ENCODE results near the gene HMSD.

Gene HMSD

DNA sequence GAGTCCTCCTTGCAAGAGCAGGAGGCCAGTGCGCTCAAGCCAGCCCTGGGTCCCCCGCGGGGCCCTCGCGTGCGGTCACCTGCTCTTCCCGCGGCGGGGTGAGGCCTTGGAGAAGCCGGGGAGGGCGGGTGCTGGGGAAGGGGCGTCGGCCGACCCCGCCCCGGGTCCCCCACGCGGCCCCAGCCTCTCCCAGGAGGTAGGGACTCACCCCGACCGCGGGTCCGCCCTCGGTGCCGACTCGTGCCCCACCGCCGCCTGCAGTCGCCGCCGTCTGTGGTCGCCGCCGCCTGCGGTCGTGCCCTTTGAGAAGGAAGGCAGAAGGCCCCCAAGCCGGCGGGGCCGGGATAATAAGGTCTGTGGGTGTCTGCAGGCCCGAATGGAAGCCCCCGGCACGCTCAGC, 53.5 kb downstream of the HMSD start:
- TF ChIP-seq, protein P1, sequence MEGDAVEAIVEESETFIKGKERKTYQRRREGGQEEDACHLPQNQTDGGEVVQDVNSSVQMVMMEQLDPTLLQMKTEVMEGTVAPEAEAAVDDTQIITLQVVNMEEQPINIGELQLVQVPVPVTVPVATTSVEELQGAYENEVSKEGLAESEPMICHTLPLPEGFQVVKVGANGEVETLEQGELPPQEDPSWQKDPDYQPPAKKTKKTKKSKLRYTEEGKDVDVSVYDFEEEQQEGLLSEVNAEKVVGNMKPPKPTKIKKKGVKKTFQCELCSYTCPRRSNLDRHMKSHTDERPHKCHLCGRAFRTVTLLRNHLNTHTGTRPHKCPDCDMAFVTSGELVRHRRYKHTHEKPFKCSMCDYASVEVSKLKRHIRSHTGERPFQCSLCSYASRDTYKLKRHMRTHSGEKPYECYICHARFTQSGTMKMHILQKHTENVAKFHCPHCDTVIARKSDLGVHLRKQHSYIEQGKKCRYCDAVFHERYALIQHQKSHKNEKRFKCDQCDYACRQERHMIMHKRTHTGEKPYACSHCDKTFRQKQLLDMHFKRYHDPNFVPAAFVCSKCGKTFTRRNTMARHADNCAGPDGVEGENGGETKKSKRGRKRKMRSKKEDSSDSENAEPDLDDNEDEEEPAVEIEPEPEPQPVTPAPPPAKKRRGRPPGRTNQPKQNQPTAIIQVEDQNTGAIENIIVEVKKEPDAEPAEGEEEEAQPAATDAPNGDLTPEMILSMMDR (IDR thresholded peaks at IDR 0.05; ENCODE audit: low read length, missing control alignments), result no peak
- H3K4me3 ChIP-seq (replicated peaks; ENCODE audit: low read depth, low read length), result no peak overlapping the region
- no peak for DNase-seq (ENCODE audit: low read depth)

DNA sequence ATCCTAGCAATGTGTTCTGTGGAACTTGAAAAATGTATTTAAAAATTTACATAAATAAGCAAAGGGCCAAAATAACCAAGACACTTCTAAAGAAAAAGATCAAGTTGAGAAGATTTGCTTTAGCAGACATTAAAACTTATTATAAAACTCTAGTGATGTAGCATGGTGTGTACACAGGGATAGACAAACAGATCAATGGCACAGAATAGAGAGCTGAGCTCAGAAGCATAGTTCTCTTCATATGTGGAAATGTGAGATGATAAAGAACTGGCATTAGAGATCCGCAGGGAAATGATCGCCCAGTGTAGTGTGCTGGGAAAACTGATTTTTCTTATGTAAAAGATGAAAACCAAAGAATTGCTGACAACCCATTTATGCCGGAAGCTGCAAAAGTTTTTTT, 60.2 kb downstream of the HMSD start:
- no peak overlapping the region for H3K4me3 ChIP-seq (replicated peaks; ENCODE audit: low read depth, low read length)
- DNase-seq (ENCODE audit: low read depth), result no peak
- TF ChIP-seq, protein P1 (IDR thresholded peaks at IDR 0.05; ENCODE audit: low read length, missing control alignments), result no peak

All from fibroblast of pulmonary artery (primary cell).